MM.1S (cell line): ENCODE measurements around the gene USP6NL.

Experiments
- DNase-seq: peaks from one replicate; pipeline ENCODE4 v3.0.0-alpha.2; 2015
- H2AFZ ChIP-seq: fragments of 300-600 bp; sonication (generic); 2 replicates; pipeline ENCODE4 v1.6.0; 2016; ENCODE audit warnings: antibody characterized with exemption, low read length
- H3F3A ChIP-seq: fragments of 300-600 bp; sonication (generic); 2 replicates; pipeline ENCODE4 v1.6.1; 2016; ENCODE audit warnings: mild to moderate bottlenecking, antibody characterized with exemption, low read length, moderate library complexity, mixed read lengths; ENCODE audit not compliant: insufficient read depth
- H3K27ac ChIP-seq: fragments of 300-600 bp; sonication (generic); 2 replicates; pipeline ENCODE4 v1.5.1; 2016; ENCODE audit warnings: mild to moderate bottlenecking, low read length
- H3K27me3 ChIP-seq: fragments of 300-600 bp; sonication (generic); replicated peaks from 2 replicates; pipeline ENCODE4 v1.6.0; 2016; ENCODE audit warnings: low read length; ENCODE audit not compliant: insufficient read depth
- H3K36me3 ChIP-seq: fragments of 300-600 bp; sonication (generic); replicated peaks from 2 replicates; pipeline ENCODE4 v1.6.1; 2016; ENCODE audit warnings: mild to moderate bottlenecking, low read length, mixed read lengths; ENCODE audit not compliant: insufficient read depth
- H3K4me1 ChIP-seq: fragments of 300-600 bp; sonication (generic); 2 replicates; pipeline ENCODE4 v1.6.1; 2016; ENCODE audit warnings: low read length, mixed read lengths
- H3K4me2 ChIP-seq: fragments of 300-600 bp; sonication (generic); 2 replicates; pipeline ENCODE4 v1.6.0; 2016; ENCODE audit warnings: low read depth, low read length
- H3K4me3 ChIP-seq: fragments of 300-600 bp; sonication (generic); 2 replicates; pipeline ENCODE4 v1.5.1; 2016; ENCODE audit warnings: low read length, mixed read lengths
- H3K79me2 ChIP-seq: fragments of 300-600 bp; sonication (generic); 2 replicates; pipeline ENCODE4 v1.6.1; 2016; ENCODE audit warnings: mixed run types, low read length, mixed read lengths
- H3K9ac ChIP-seq: fragments of 300-600 bp; sonication (generic); 2 replicates; pipeline ENCODE4 v1.6.1; 2016; ENCODE audit warnings: low read length, mixed read lengths
- H3K9me2 ChIP-seq: fragments of 300-600 bp; sonication (generic); replicated peaks from 2 replicates; pipeline ENCODE4 v1.6.1; 2016; ENCODE audit warnings: mild to moderate bottlenecking, low read length, mixed read lengths; ENCODE audit not compliant: insufficient read depth
- H3K9me3 ChIP-seq: fragments of 300-600 bp; sonication (generic); replicated peaks from 2 replicates; pipeline ENCODE4 v1.6.1; 2016; ENCODE audit warnings: mild to moderate bottlenecking, low read length, mixed read lengths; ENCODE audit not compliant: insufficient read depth
- H4K20me1 ChIP-seq: fragments of 300-600 bp; sonication (generic); 2 replicates; pipeline ENCODE4 v1.6.1; 2016; ENCODE audit warnings: mild to moderate bottlenecking, low read length, moderate library complexity, mixed read lengths; ENCODE audit not compliant: insufficient read depth
- EZH2 ChIP-seq: fragments of 300-600 bp; sonication (generic); optimal IDR thresholded peaks from 2 replicates; pipeline ENCODE3; 2017; ENCODE audit warnings: low read depth, mild to moderate bottlenecking, antibody characterized with exemption, low read length, mixed read lengths
- EZH2phosphoT487 ChIP-seq: fragments of 300-600 bp; sonication (generic); IDR thresholded peaks from 2 replicates; pipeline ENCODE4 v1.6.1; 2018; ENCODE audit warnings: antibody characterized with exemption, low read length
- TF ChIP-seq, protein P1 (sequence below): fragments of 300-600 bp; sonication (generic); IDR thresholded peaks from 2 replicates; pipeline ENCODE4 v1.5.1; 2016; ENCODE audit warnings: antibody characterized with exemption, low read length, mixed read lengths

The USP6NL gene

DNA sequence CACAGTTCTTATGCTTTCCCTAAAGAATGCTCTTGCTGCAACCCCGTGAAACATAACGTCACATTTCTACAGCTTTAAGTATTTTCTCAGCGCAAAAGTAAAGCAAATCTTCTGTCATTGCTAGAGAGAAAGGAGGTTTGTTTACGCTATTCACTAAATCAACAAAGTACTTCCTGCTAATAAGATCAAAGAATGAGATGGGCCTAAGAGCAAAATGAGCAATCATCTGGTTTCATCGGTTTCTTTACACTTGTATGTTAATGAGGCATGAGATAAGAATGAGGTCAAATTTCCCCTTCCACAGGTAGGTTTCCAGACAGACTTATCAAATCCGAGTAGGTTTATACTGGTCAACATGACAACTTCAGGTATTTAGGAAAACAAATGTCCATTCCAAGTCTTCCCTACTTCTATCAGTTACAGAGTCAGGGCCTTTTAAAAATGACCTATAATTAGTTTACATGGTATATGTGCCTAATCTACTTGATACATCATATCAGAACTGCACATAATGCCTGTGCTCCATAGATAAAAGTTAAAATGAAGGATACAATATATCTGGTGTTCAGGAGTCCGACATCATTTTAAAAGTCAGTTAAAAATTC is 8.4 kb downstream of the USP6NL start:
- Histone ChIP-seq H3F3A (no peaks in the 10 kb centered on the region; the same call in 1 of the 2 replicates), H4K20me1 (no peaks in the 10 kb centered on the region), H3K4me1 (peaks cover 12% of the 10 kb centered on the region), H3K4me3 (no peak overlapping the region), H3K36me3 (no peaks in the 10 kb centered on the region), H3K4me2 (no peak overlapping the region), H2AFZ (no peak overlapping the region), H3K79me2 (0 out of 2 replicates have a peak, but pooled peaks cover 5% of the 10 kb centered on the region), H3K27ac (no peak overlapping the region), H3K9me3 (no peaks in the 10 kb centered on the region), H3K9me2 (no peaks in the 10 kb centered on the region), H3K27me3 (peaks cover 8% of the 10 kb centered on the region), H3K9ac (no peak overlapping the region)
- TF ChIP-seq, protein P1, sequence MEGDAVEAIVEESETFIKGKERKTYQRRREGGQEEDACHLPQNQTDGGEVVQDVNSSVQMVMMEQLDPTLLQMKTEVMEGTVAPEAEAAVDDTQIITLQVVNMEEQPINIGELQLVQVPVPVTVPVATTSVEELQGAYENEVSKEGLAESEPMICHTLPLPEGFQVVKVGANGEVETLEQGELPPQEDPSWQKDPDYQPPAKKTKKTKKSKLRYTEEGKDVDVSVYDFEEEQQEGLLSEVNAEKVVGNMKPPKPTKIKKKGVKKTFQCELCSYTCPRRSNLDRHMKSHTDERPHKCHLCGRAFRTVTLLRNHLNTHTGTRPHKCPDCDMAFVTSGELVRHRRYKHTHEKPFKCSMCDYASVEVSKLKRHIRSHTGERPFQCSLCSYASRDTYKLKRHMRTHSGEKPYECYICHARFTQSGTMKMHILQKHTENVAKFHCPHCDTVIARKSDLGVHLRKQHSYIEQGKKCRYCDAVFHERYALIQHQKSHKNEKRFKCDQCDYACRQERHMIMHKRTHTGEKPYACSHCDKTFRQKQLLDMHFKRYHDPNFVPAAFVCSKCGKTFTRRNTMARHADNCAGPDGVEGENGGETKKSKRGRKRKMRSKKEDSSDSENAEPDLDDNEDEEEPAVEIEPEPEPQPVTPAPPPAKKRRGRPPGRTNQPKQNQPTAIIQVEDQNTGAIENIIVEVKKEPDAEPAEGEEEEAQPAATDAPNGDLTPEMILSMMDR = no peak
- TF ChIP-seq EZH2 = no peak
- no peak for TF ChIP-seq EZH2phosphoT487
- DNase-seq = no peak

DNA sequence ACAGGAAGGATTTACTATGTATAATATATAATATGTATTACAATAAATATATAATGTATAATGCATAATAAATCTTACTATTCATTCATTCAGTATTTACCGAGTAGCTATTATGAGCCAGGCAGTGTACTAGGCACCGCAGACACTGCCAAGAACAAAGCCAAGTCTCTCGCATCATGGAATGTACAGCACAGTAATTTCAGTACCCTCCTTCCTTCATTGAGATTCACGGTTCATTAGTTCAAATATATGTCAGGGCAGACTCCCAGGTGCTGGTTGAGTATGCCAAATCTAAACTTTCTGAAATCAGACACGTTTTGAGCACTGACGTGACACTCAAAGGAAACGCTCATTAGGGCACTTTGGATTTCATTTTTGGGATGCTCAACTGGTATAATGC is 9.1 kb downstream of the USP6NL start:
- DNase-seq = no peak
- TF ChIP-seq, protein P1 = no peak
- TF ChIP-seq EZH2phosphoT487 (no peak), EZH2 (no peak)
- Histone ChIP-seq H3K79me2 (0 out of 2 replicates have a peak, but pooled peaks cover 5% of the 10 kb centered on the region), H3K4me1 (peaks cover 12% of the 10 kb centered on the region), H4K20me1 (no peaks in the 10 kb centered on the region), H3F3A (no peaks in the 10 kb centered on the region; the same call in 1 of the 2 replicates), H3K9me2 (no peaks in the 10 kb centered on the region), H3K36me3 (no peaks in the 10 kb centered on the region), H3K27me3 (peaks cover 8% of the 10 kb centered on the region), H3K9me3 (no peaks in the 10 kb centered on the region), H3K4me2 (no peak overlapping the region), H2AFZ (no peak overlapping the region), H3K27ac (no peak overlapping the region), H3K4me3 (no peak overlapping the region), H3K9ac (no peak overlapping the region)

DNA sequence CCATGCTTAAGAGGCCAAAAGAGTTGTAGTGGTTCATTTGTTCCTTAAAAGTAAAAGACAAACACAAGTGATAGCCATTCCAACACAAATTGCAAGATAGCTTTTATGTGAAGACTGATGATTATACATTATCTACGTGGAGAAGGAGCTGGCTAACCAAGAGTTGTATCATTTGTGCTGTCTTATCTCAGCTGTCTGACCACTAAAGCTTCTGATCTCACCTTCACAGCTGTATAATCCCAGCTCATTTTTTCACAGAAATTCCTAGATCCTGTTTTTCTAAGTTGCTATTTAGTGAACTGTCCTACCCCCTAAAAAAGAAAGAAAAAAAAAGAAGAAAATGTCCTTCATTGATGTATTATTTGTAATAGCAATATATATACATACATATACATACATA is 9.8 kb downstream of the USP6NL start:
- Histone ChIP-seq H3K36me3 (no peaks in the 10 kb centered on the region), H3F3A (no peaks in the 10 kb centered on the region; the same call in 1 of the 2 replicates), H3K4me1 (peaks cover 12% of the 10 kb centered on the region), H3K79me2 (0 out of 2 replicates have a peak, but pooled peaks cover 5% of the 10 kb centered on the region), H3K4me3 (no peak overlapping the region), H3K9ac (no peak overlapping the region), H3K9me2 (no peaks in the 10 kb centered on the region), H3K9me3 (no peaks in the 10 kb centered on the region), H4K20me1 (no peaks in the 10 kb centered on the region), H3K27ac (no peak overlapping the region), H3K27me3 (peaks cover 8% of the 10 kb centered on the region), H2AFZ (no peak overlapping the region), H3K4me2 (no peak overlapping the region)
- DNase-seq = no peak
- TF ChIP-seq EZH2 (no peak), EZH2phosphoT487 (no peak)
- TF ChIP-seq, protein P1 = no peak
